Kidney (tissue), 14 donors: ENCODE measurements around the gene AHSG. TPM values are rescaled to one million over a fixed set of nuclear protein-coding genes. Genes with fewer than 3 reads are reported as not detected.
"Not testable (repeated sequence)": the region's sequence is repeated elsewhere in the genome, so short reads cannot be mapped to it uniquely, and the experiment has no call there.

Experiments
- DNase-seq, 5 donors: peaks; one replicate each; pipeline ENCODE4 v3.0.0-alpha.2; 2013 to 2020
- FAIRE-seq: peaks from 2 replicates; lab custom pipeline; 2012; peaks lifted over from hg19 to GRCh38; lab: Jason Lieb, UNC
- H3K27ac ChIP-seq, 2 donors: one replicate each; pipeline ENCODE4 v1.7.0; 2013; ENCODE audit warnings: low read depth in 2 of 2, low read length in 2 of 2, inconsistent platforms in 1 of 2
- H3K27me3 ChIP-seq: one replicate; pipeline ENCODE4 v1.7.1; 2013; ENCODE audit warnings: low read length, inconsistent platforms; ENCODE audit not compliant: control insufficient read depth, insufficient read depth
- H3K36me3 ChIP-seq, 3 donors: one replicate each; pipeline versions ENCODE4 v1.7.0 to v1.7.1; 2013; ENCODE audit warnings: low read length in 3 of 3, control low read depth in 1 of 3, inconsistent platforms in 1 of 3; ENCODE audit not compliant: insufficient read depth in 3 of 3, control insufficient read depth in 2 of 3
- H3K4me1 ChIP-seq, 3 donors: one replicate each; pipeline versions ENCODE4 v1.7.0 to v1.7.1; 2013; ENCODE audit warnings: low read length in 3 of 3, inconsistent platforms in 1 of 3, low read depth in 1 of 3; ENCODE audit not compliant: control insufficient read depth in 2 of 3, insufficient read depth in 2 of 3
- H3K4me3 ChIP-seq, 3 donors: one replicate each; pipeline versions ENCODE4 v1.7.0 to v1.8.1; 2013; ENCODE audit warnings: low read length in 3 of 3, control low read depth in 1 of 3, inconsistent platforms in 1 of 3
- H3K9ac ChIP-seq, 3 donors: one replicate each; pipeline versions ENCODE4 v1.7.0 to v1.7.1; 2013; ENCODE audit warnings: low read length in 3 of 3, control low read depth in 1 of 3, inconsistent platforms in 1 of 3
- H3K9me3 ChIP-seq, 3 donors: one replicate each; pipeline versions ENCODE4 v1.7.0 to v1.7.1; 2013; ENCODE audit warnings: low read length in 3 of 3, control low read depth in 1 of 3, inconsistent platforms in 1 of 3; ENCODE audit not compliant: control insufficient read depth in 2 of 3, insufficient read depth in 1 of 3
- CTCF ChIP-seq: IDR thresholded peaks from 3 replicates; pipeline ENCODE4 v1.5.1; 2012; ENCODE audit warnings: mild to moderate bottlenecking, moderate library complexity, borderline replicate concordance; ENCODE audit not compliant: insufficient read depth; ENCODE audit errors: extremely low read depth
- intact Hi-C: fragments of 100-400 bp; cut with DNase I; formaldehyde crosslinking; loops from one replicate; pipeline ENCODE4 v1.11.1; 2022
- polyA plus RNA-seq: library from polyadenylated mRNA; stranded (reverse); fragments of 350-450 nt; fragmentation: Illumina TruSeq; extraction: RNeasy Lipid Tissue Mini Kit (QIAGEN cat#74804); gene quantifications from one replicate; pipeline ENCODE4 v1.2.3, GENCODE V29; 2014; ENCODE audit warnings: low read depth, low replicate concordance; ENCODE audit not compliant: insufficient read depth
- total RNA-seq: library from RNA; stranded (reverse); fragmentation: NEBNext Ultra II Directional; extraction: Animal tissue kit (Norgen Biotek cat#: 25700); gene quantifications from one replicate; pipeline ENCODE4 v1.2.1, GENCODE V29; 2021
- donor health status: control.
- donor health status: control.
- donor health status: control.
- donor health status: control.
- donor health status: control.
- donor health status: DM: yes; HTN: yes; CAD: no.
- donor health status: Normal renal cell carcinoma (clear cell type).

AHSG gene
- total and polyA plus RNA-seq, 2 donors from 2014 or later: 0.34 TPM; not detected in 1

DNA sequence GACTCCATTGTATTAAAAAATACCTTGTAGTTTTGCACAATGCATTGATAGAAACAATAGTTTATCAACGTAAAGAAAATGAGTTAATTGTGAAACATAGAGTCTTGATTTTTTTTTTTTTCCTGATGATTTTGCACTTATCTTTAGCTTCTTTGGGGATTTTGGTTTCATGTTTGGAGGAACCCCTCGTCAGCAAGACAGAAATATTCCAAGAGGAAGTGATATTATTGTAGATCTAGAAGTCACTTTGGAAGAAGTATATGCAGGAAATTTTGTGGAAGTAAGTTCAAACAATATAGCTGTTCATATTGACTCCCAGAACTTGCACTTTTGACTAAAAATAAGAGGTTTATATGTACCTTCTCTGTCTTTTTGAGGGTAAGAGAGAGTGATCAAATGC, 35.3 kb upstream of the AHSG start:
- Histone ChIP-seq H3K9me3 (no peaks in the 10 kb centered on the region), H3K4me1 (no peaks in the 10 kb centered on the region), H3K36me3 (peaks cover 6 to 30% (median 27%) of the 10 kb centered on the region in 3 donors), H3K27me3 (no peaks in the 10 kb centered on the region), H3K4me3 (no peak overlapping the region), H3K27ac (no peak overlapping the region), H3K9ac (no peak overlapping the region)
- FAIRE-seq (no peak), DNase-seq (no peak)
- no peak for TF ChIP-seq CTCF
- intact Hi-C loops: no loop called here

- DNase-seq (no peak), FAIRE-seq (no peak)
- no peak overlapping the region for H3K4me3 ChIP-seq
- TF ChIP-seq CTCF: no peak
- no peaks in the 10 kb centered on the region for H3K4me1 ChIP-seq
- no peak overlapping the region for H3K27ac ChIP-seq
- H3K27me3 ChIP-seq: no peaks in the 10 kb centered on the region
- intact Hi-C loops: no loop called here
- H3K9me3 ChIP-seq: no peaks in the 10 kb centered on the region
- H3K36me3 ChIP-seq: peaks cover 8 to 48% (median 42%) of the 10 kb centered on the region in 3 donors
- no peak overlapping the region for H3K9ac ChIP-seq
These were observed 32.1 kb upstream of the AHSG start for GRCh38 chr3:186580785-186581184.

- no peak for TF ChIP-seq CTCF
- no peak for DNase-seq
- intact Hi-C loops: no loop called here
- no peak for FAIRE-seq
- H3K36me3 ChIP-seq: peaks cover 5 to 41% (median 37%) of the 10 kb centered on the region in 3 donors
- H3K27me3 ChIP-seq: no peaks in the 10 kb centered on the region
- no peak overlapping the region for H3K27ac ChIP-seq
- H3K4me1 ChIP-seq: no peaks in the 10 kb centered on the region
- H3K9ac ChIP-seq: no peak overlapping the region
- H3K4me3 ChIP-seq: no peak overlapping the region
- H3K9me3 ChIP-seq: no peaks in the 10 kb centered on the region
These were observed 30.3 kb upstream of the AHSG start for GRCh38 chr3:186582541-186582940.

GRCh38 chr3:186583831-186584230, 29.0 kb upstream of the AHSG start:
- no peak overlapping the region for H3K9ac ChIP-seq
- no peak for FAIRE-seq

GRCh38 chr3:186586245-186586644, 26.6 kb upstream of the AHSG start:
- H3K9ac ChIP-seq, FAIRE-seq, intact Hi-C loops, DNase-seq, H3K27me3 ChIP-seq, H3K27ac ChIP-seq, H3K4me3 ChIP-seq, H3K4me1 ChIP-seq, H3K9me3 ChIP-seq: not testable (repeated sequence)
- H3K36me3 ChIP-seq: peaks cover 2 to 29% (median 20%) of the 10 kb centered on the region in 3 donors

More at GRCh38 chr3:186583831-186584230, 29.0 kb upstream of the AHSG start:
- Histone ChIP-seq H3K9me3 (no peaks in the 10 kb centered on the region), H3K4me1 (no peaks in the 10 kb centered on the region), H3K4me3 (no peak overlapping the region), H3K27me3 (no peaks in the 10 kb centered on the region), H3K27ac (no peak overlapping the region), H3K36me3 (peaks cover 5 to 41% (median 32%) of the 10 kb centered on the region in 3 donors)
- no peak for TF ChIP-seq CTCF
- intact Hi-C loops: no loop called here
- DNase-seq: no peak
